SK-N-MC (cell line): Measurements from ENCODE around the gene POLA1.

Experiments used
- EZH2 ChIP-seq: fragments of 200-600 bp; sonication (generic); IDR thresholded peaks from one replicate; pipeline ENCODE4 v1.6.1; 2017; ENCODE audit warnings: antibody characterized with exemption
- POLR2AphosphoS5 ChIP-seq: IDR thresholded peaks from 2 replicates; pipeline ENCODE4 v1.6.1; 2012; ENCODE audit warnings: mild to moderate bottlenecking, low read depth, low read length, borderline replicate concordance

DNA sequence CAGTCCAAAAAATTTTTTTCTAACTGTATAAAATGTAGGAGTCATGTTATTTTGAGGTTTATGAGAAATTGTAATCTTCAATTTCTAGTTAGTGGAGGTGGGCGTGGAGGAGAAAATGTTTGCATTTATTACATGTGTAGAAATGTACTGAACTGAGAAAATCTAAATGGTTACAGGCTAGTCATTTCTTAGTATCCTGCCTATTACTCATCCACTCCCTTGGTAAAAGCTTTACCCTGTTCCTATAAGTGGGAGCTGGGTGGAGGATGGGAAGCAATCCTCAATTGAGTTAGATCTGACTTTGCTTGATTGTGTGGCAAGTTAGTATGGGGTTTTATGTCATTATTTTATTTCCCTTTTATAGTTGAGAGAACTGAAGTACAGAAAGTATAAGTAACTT is 73.8 kb downstream of the POLA1 start:
- TF ChIP-seq POLR2AphosphoS5, result no peak
- no peak for TF ChIP-seq EZH2
